Measurements from ENCODE around the gene NDUFS8. TPM values are rescaled to one million over a fixed set of nuclear protein-coding genes. Genes with fewer than 3 reads are reported as not detected.
"Not testable (repeated sequence)": the region's sequence is repeated elsewhere in the genome, so short reads cannot be mapped to it uniquely, and the experiment has no call there.

Gene NDUFS8
- 118 TPM for total RNA-seq
- long read RNA-seq, transcript NDUFS8-201 (7 exons, 791 nt) = major isoform, 60 of 86 reads
- long read RNA-seq, partial matches to known transcripts = 9 of 86 reads
- long read RNA-seq, other reads (novel, unspliced or antisense) = 13 of 86 reads

DNA sequence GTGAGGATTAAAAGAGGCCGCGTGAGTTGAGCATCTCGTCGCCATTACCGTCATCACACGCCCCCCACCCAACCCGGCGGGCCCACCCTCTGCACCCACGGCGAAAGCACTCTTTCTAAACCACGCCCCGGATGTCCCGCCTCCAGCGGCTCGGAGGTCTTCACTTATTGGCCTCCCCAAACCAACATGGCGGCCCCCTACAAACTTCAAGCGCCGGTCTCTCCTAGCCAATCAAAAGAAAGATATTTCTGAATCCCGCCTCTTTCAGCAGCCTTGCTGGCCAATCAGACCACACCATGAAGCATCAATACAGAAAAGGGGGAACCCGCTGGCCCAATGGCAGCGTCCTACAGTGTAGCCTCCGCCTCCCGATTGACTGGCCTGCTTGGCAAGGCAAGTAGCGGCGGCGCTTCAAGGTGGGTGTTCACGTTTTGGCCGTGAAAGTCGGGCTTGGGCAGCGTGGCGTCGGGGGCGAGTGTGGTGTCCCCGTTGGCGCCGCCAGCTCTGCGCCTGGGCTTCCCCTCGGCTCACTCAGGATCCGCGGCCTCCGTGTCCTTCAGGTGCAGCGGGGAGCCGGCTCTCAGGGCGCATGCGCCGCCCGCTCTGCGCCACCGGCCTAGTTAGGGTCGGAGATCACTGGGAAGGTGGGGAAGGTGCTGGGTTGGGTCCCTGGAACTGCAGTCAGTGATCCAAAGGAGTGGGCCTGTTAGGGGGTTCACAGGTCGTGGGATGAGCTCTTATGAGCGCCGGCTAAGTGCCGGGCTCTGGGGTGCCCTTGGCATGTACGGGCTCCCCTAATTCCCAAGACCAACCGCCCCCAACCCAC lies at the start of gene NDUFS8:
Gene NDUFS8 (plus strand): TSS at position 364 of the 826 bp plus-strand sequence. CDS start 1,471 bp downstream, outside the sequence.
- Histone ChIP-seq H3K27me3 (no peaks in the 10 kb centered on the region), H3K9me3 (no peaks in the 10 kb centered on the region), H3K27ac (peak within 1 kb of the TSS; percentile 81), H3K4me1 (peaks cover 21% of the 10 kb centered on the region), H3K36me3 (peaks cover 32% of the 10 kb centered on the region), H3K4me3 (peak within 1 kb of the TSS; percentile 74)
- TF ChIP-seq CTCF (IDR thresholded peaks at IDR 0.05) = no peak
- peak; percentile 98 for DNase-seq
- peak; percentile 94 for ATAC-seq
- intact Hi-C loops (cut with DNase I) = no loop called here

DNA sequence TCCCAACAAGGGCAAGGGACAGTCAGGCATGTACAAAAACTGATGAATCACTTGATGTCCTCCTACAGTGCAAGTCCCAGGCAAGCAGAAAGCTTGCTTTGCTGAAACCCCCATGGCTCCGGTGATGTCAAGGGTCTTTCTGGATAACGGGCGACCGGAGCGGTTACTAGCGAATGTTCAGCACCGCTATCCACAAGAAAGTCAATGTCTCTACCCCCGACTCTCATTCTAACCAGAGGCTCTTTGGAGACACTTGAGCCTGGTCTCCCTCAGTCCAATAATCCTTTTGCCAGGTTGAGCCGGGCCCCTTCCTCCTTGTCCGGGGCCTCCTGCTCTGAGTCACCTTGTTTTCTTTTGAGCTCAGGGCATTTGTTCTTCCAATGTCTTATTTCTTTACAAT lies 49.3 kb upstream of the NDUFS8 start:
- DNase-seq = peak; percentile 6

GRCh38 chr11:67982255-67982857 lies 48.1 kb upstream of the NDUFS8 start:
- ATAC-seq; H3K9me3 ChIP-seq; H3K27ac ChIP-seq; H3K4me1 ChIP-seq; H3K27me3 ChIP-seq; intact Hi-C loops (cut with DNase I); H3K36me3 ChIP-seq; H3K4me3 ChIP-seq: not testable (repeated sequence)
- DNase-seq = peak; percentile 32

More for the DNA sequence above, 49.3 kb upstream of the NDUFS8 start:
- intact Hi-C loops (cut with DNase I); H3K27me3 ChIP-seq; ATAC-seq; H3K9me3 ChIP-seq; H3K4me3 ChIP-seq; H3K36me3 ChIP-seq; H3K4me1 ChIP-seq; H3K27ac ChIP-seq: not testable (repeated sequence)

GRCh38 chr11:67983951-67984350 lies 46.5 kb upstream of the NDUFS8 start:
- peak; percentile 44 for DNase-seq
- H3K36me3 ChIP-seq = no peaks in the 10 kb centered on the region
- no peak for ATAC-seq
- intact Hi-C loops (cut with DNase I) = no loop called here
- H3K4me3 ChIP-seq = no peak overlapping the region
- no peaks in the 10 kb centered on the region for H3K27me3 ChIP-seq
- no peaks in the 10 kb centered on the region for H3K9me3 ChIP-seq
- no peak for TF ChIP-seq CTCF (IDR thresholded peaks at IDR 0.05)
- H3K4me1 ChIP-seq = no peaks in the 10 kb centered on the region
- H3K27ac ChIP-seq = no peak overlapping the region

DNA sequence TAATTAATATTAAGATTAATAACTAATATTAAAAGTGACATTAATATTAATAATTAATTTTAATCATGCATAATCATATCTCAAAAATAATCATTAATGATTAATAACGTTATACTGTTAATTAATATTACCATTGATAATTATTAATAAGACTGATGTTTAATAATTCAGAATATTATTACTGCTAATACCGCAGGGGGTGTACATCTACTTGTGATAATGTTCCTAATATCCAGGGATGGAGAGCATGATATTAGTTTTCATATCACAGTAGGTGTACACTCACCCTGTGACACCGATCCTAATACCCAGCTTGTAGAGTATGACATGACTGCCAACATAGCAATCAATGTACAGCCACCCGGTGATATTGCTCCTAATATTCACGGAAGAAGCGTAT lies 45.2 kb upstream of the NDUFS8 start:
- H3K9me3 ChIP-seq; H3K36me3 ChIP-seq; intact Hi-C loops (cut with DNase I); H3K27me3 ChIP-seq; H3K27ac ChIP-seq; H3K4me1 ChIP-seq; ATAC-seq; DNase-seq; H3K4me3 ChIP-seq: not testable (repeated sequence)

DNA sequence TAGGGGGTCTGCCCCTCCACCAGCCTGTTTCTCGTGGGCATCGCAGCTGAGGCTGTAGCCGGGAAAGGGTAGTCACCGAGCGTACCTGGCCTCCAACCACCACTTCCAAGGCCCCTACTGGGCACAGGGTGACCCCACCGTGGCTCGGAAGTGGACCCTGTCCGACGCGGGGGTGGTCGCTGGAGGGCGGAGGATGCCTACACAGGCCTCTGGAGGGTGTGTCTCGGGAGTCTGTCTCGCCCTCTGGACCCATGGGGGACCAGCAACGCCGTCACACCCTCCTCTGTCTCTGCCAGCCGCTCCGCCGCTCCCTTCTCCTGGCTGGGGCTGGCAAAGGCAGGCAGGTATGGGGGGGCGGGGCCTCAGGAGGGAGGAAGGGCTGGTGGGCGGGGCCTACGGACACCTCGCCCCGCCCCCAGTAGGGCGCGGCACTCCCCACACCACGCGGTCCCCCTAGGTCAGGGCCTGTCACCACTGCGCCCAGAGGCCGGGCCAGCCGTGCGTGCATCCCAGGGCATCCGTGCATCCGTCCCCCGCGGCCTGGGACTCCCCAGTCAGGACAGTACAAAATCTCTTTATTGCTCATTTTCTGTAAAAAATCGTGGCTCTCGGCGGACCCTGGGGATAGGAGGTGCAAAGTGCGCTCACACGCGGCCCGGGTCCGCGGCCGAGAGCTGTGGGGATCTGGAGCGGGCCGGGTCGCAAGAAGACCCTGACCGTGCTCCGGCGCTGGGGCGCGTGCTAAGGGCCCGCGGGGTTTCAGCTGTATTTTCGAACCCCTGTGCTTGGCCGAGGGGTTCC lies 39.7 kb upstream of the NDUFS8 start:
- H3K36me3 ChIP-seq; H3K9me3 ChIP-seq; H3K4me1 ChIP-seq; H3K4me3 ChIP-seq; intact Hi-C loops (cut with DNase I); H3K27me3 ChIP-seq; H3K27ac ChIP-seq: not testable (repeated sequence)
- ATAC-seq = peak; percentile 75
- peak; percentile 71 for DNase-seq

DNA sequence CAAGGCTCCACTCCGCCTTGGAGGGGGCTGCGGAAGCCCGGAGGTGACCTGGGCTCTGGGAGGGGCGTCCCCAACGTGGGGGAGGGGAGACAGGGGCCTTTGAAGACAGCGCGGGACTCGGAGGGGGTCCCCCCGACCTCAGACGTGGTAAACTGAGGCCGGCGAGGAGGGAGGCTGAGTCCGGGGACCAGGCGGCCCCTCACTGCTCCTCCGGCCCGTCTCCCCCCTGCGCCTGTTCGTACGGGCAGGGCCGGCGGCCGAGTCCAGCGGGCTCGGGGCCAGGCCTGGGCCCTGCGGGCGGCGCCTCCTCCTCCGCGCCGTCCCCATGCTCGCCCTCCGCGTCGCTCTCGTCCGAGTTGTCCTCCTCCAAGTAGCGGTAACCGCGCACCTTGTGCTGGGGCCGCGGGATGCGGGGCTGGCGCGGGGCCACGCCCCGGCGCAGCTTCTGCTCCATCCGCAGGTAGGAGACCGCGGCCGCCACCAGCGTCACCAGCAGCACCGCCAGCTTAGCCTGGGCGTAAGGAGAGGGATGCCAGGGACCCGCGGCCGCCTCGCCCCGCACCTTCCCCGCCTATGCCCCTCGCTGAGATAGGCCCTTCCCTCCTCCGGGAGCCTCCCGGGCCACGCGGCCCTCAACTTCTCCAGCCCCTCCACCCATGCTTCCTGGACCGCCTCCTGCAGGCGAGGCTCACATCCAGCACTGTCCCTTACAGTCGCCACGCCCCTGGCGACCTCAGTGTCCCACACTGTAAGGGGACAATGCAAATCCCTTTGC lies 38.9 kb upstream of the NDUFS8 start:
- H3K27ac ChIP-seq; H3K36me3 ChIP-seq; intact Hi-C loops (cut with DNase I); H3K4me1 ChIP-seq; H3K9me3 ChIP-seq; H3K4me3 ChIP-seq; H3K27me3 ChIP-seq; ATAC-seq: not testable (repeated sequence)
- DNase-seq = peak; percentile 62
